ENCODE measurements around the gene CAPZB. TPM values are rescaled to one million over a fixed set of nuclear protein-coding genes. Genes with fewer than 3 reads are reported as not detected.

Gene CAPZB
- total RNA-seq, 1 donor from 2014 or later = 198 TPM

DNA sequence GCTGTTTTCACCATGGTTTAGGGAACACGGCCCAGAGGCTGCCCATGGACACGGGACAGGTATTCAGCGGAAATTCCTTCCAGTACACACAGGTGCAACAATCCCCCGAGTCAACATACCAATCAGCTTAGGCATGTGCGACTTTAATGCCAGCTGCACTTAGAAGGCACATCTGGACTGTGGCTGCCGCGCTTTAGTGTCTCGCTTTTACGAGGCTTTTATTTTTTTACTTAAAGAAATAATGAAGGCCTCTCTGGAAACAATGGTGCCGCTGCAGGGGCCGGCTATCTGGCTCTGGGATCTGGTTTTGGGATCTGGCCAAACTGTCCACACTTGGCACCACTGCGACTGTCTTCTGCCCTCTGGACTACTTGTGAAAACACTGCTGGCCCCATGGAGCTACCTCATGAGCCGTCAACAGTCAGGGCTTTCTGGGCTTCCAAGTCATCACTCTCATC lies 117.7 kb downstream of the CAPZB start:
- ATAC-seq (no peak), DNase-seq (ENCODE audit: low spot score) (no peak)
- intact Hi-C loops (cut with DNase I) = no loop called here

- DNase-seq (ENCODE audit: low spot score) = no peak
- intact Hi-C loops (cut with DNase I) = no loop called here
- ATAC-seq = no peak
Observed at GRCh38 chr1:19366599-19367536, 118.5 kb downstream of the CAPZB start.

DNA sequence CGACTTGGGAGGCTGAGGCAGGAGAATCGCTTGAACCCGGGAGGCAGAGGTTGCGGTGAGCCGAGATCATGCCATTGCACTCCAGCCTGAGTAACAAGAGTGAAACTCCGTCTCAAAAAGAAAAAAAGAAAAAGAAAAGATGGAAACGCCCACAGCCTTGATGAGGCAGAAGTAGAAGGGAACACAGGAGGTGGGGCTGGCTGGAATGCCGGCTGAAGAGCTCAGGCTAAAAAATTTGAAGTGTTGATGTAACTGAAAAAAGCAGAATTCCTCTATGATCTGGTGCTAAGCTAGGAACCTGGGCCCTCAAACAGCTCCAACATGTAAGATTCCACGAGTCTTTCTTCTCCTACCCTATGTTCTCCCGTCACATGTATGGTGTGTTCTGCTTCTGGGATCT lies 119.6 kb downstream of the CAPZB start:
- no peak for DNase-seq (ENCODE audit: low spot score)
- peak; percentile 63 for ATAC-seq
- intact Hi-C loops (cut with DNase I) = no loop called here

DNA sequence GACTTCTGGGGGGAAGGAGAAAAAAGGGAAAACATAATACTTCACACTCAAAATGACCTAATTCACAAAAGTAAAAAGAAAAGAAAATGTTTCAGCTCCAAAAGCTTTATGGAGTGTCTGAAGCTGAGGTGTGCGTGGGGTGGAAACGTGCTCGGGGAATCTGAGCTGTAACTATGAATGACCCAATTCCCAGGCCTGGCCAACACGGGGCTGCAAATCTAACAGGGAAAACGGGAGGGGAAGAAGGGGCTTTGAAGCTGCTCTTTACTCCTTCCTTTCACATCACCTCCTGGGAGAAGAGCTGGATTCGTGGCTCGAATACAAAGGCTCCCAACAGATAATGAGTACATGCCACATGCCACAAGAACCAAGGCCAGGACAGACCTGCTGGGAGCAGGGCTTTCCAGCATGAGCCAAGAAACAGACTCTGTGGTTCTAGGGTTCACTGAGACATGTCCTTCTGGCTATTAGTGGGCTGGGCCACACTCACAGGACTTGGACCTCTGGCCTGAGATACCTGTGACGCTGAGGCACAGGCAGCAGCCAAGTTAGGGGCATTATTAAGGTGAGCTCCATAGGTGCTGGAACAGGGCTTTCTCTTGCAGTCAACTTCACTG lies 121.7 kb downstream of the CAPZB start:
- ATAC-seq (peak; percentile 24), DNase-seq (ENCODE audit: low spot score) (no peak)
- intact Hi-C loops (cut with DNase I) = no loop called here

GRCh38 chr1:19361611-19362147 lies 123.7 kb downstream of the CAPZB start:
- intact Hi-C loops (cut with DNase I) = no loop called here
- DNase-seq (ENCODE audit: low spot score) (no peak), ATAC-seq (peak; percentile 42)

GRCh38 chr1:19360843-19361610 lies 124.3 kb downstream of the CAPZB start:
- ATAC-seq = no peak
- intact Hi-C loops (cut with DNase I) = no loop called here
- no peak for DNase-seq (ENCODE audit: low spot score)

DNA sequence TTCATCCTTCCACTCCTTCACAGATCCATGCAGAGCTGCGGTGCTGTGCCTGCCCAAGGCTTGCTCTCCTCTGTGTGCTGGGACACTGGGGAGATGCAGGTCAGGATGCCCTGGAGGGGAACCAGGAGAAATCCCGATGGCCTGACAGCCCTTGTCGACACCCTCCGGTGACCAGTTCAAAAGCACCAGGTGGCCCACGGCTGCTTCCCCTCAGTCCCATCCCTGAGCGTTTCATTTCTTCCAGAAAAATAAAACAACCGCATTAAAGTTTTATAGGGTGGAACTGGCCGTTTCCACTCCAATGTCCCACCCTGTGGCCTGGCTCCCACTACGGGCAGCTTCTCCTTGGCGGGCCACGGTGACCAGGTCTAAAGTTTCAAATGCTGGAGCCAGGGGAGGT lies 124.9 kb downstream of the CAPZB start:
- DNase-seq (ENCODE audit: low spot score) = no peak
- intact Hi-C loops (cut with DNase I) = no loop called here
- ATAC-seq = no peak

- ATAC-seq (no peak), DNase-seq (ENCODE audit: low spot score) (no peak)
- intact Hi-C loops (cut with DNase I) = no loop called here
Observed at GRCh38 chr1:19360016-19360415, 125.3 kb downstream of the CAPZB start.

DNA sequence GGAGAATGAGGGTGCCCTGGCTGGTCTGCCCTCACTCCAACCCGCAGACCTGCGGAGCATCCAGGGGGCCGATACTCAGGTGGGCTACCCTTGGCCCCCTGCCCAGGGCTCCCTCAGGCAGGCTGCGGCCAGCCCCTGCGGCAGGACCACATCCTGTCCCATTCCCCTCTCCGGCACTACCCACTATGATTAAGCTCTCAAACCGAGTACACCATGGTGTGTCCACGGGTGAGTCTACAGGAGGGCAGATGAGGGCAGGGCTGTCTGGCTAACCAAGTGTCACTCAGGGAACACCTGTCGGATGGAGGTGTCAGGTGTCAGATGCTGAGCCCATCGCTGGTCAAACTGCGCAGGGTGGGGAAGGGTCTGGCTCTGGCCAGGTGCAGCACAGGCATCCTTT lies 126.0 kb downstream of the CAPZB start:
- intact Hi-C loops (cut with DNase I) = no loop called here
- ATAC-seq (no peak), DNase-seq (ENCODE audit: low spot score) (no peak)

DNA sequence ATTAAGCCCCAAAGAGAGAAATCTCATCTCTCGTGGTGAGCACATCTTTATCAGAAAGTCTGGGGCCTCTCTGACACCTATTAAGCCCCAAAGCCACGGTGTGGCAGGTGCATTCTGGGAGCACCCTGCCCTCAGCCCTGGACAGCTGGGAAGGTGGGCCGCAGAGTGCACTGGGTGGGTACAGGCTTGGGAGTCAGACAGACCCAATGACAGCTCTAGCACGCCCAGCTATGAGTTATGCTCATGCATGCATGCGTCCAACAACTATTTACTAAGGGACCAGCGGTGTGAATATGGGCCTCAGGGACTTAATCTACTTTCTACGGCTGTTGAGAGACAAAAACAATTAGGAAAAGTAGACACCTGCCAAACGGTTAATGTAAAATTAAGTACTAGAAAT lies 126.6 kb downstream of the CAPZB start:
- no peak for ATAC-seq
- intact Hi-C loops (cut with DNase I) = no loop called here
- no peak for DNase-seq (ENCODE audit: low spot score)

DNA sequence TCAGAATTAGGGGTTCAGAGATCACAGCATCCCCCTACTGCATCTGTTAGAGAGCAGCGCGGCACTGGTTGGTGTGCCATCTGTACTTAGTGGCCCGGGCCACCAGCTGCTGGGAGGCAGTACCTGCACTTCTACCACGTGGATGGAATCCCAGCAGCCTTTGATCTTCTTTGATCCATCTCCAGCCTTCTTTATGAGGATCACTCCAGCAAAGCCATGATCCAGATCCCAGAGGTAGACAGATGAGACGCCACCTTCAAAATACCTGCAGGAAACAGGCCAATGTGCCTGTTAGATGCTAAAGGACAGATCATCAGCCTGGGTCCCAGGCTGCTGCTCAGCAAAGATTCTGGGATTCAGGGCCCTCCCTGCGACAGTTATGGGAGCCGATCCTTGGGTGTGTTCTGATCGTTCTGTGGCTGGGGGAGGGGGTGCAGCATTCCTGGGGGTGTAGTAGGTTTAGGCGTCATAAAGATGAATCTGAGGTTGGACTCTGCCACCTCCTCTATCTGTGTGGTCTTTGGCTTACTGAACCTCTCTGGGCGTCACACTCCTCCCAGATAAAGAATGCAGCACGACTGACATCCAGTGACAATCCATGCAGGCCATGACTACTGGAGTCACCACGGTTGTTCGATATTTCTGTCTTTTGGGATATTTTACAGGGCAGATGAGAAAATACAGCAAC lies 127.9 kb downstream of the CAPZB start:
- DNase-seq (ENCODE audit: low spot score) (no peak), ATAC-seq (no peak)
- intact Hi-C loops (cut with DNase I) = no loop called here

GRCh38 chr1:19356266-19356665 lies 129.1 kb downstream of the CAPZB start:
- ATAC-seq = no peak
- intact Hi-C loops (cut with DNase I) = no loop called here
- DNase-seq (ENCODE audit: low spot score) = no peak

DNA sequence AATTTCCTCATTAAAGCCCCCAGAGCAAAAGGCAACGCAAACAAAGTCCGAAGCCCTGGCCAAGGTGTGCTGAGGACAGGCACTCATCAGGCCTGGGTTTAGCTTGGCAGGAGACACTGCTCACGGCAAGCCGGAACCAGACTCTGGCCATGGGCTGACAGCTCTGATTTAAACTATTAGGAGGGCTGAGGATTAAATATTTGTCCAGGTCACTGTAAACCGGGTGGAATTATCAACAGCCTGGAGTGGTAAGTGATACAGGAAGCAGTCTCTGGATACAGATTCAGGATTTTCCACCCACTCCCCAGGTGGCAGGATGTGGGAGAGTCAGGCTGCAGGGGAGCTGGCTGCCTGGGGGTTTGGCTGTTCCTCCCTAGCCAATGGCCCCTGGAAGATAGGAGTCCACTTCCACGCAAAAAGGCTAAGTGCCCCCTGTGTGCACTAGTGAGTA lies 130.8 kb downstream of the CAPZB start:
- no peak for DNase-seq (ENCODE audit: low spot score)
- intact Hi-C loops (cut with DNase I) = no loop called here
- ATAC-seq = no peak

- no peak for ATAC-seq
- intact Hi-C loops (cut with DNase I) = no loop called here
- no peak for DNase-seq (ENCODE audit: low spot score)
Observed at GRCh38 chr1:19353596-19353995, 131.7 kb downstream of the CAPZB start.

DNA sequence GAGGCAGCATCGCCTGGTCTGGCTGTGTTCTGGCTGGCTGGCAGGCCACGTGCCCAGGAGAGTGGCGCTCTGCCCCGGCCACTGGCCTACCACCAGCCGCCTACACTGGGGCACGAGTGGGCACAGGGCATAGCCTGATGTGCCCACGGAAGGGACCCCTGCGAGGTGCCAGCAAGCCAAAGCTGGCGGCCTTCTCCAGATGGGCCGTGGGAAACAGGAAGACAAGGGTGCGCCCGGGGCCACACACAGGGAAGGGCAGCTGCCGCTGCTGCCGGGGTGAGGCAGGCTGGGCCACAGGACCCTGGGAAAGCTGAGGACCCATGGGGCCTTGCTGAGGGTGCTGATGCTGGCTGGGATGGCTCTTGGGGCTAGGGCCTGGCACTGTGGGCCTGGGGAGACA lies 132.5 kb downstream of the CAPZB start:
- intact Hi-C loops (cut with DNase I) = no loop called here
- DNase-seq (ENCODE audit: low spot score) (no peak), ATAC-seq (peak; percentile 18)

DNA sequence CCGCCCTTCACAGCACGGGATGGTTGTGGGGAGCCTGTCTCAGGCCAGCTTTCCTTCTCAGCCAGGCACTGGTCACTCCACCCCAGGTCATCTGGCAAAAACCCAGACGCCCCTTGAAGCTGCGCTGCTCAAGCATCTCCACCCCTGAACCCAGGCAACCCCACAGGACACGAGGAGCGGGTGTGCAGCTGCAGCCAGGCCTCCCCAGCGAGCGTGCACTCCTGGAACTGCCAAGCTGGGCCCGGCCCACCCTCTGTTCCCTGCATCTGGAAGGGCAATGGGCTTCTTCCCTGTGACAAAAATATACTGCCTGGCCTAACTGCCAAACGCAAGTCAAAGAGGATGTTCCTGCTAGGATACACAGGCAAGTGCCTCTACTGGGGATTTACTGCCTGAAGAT lies 133.5 kb downstream of the CAPZB start:
- peak; percentile 86 for ATAC-seq
- intact Hi-C loops (cut with DNase I) = no loop called here

DNA sequence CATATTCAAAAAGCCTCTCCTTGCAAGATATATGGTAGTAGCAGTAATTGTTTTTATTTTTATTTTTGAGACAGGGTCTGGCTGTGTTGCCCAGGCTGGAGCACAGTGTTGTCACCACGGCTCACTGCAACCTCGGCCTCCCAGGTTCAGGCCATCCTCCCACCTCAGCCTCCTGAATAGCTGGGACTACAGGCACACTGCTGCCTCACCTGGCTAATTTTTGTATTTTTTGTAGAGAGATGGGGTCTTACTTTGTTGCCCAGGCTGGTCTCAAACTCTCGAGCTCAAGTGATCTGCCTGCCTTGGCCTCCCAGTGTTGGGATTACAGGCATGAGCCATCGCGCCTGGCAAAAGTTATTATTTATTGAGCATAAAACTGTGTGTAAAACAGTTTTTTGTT lies 134.8 kb downstream of the CAPZB start:
- DNase-seq (ENCODE audit: low spot score) (no peak), ATAC-seq (no peak)
- intact Hi-C loops (cut with DNase I) = no loop called here

More for the DNA sequence above, 133.5 kb downstream of the CAPZB start:
- DNase-seq (ENCODE audit: low spot score) = peak; percentile 76

- no peak for ATAC-seq
- intact Hi-C loops (cut with DNase I) = no loop called here
Observed at GRCh38 chr1:19349999-19350398, 135.3 kb downstream of the CAPZB start.

More at GRCh38 chr1:19349999-19350398, 135.3 kb downstream of the CAPZB start:
- DNase-seq (ENCODE audit: low spot score) = no peak

All from sciatic nerve (tissue), 2 donors.